ENCODE measurements around the gene RXFP2. TPM values are rescaled to one million over a fixed set of nuclear protein-coding genes. Genes with fewer than 3 reads are reported as not detected.

The RXFP2 gene
- total RNA-seq, 1 donor from 2014 or later: not detected

GRCh38 chr13:31805841-31806240, 66.5 kb downstream of the RXFP2 start:
- no peaks in the 10 kb centered on the region for H4K20me1 ChIP-seq (ENCODE audit: low read depth)
- H3K4me1 ChIP-seq: no peaks in the 10 kb centered on the region
- H3K9ac ChIP-seq: no peak overlapping the region
- H3K27ac ChIP-seq: no peak overlapping the region
- no peaks in the 10 kb centered on the region for H3K36me3 Mint-ChIP-seq
- peaks cover 8% of the 10 kb centered on the region for H3K4me1 Mint-ChIP-seq
- no peaks in the 10 kb centered on the region for H3K9me3 Mint-ChIP-seq
- DNase-seq (ENCODE audit: low spot score): no peak
- H3K79me2 ChIP-seq (ENCODE audit: low read depth): no peaks in the 10 kb centered on the region
- no peak overlapping the region for H3K4me3 ChIP-seq
- H3F3A ChIP-seq (ENCODE audit: low read depth): no peaks in the 10 kb centered on the region
- H3K27me3 ChIP-seq: no peaks in the 10 kb centered on the region
- no peak overlapping the region for H3K4me2 ChIP-seq
- no peak overlapping the region for H2AFZ ChIP-seq (replicated peaks)
- H3K4me3 Mint-ChIP-seq: no peak overlapping the region
- no peaks in the 10 kb centered on the region for H3K9me3 ChIP-seq (ENCODE audit: low read depth)
- no peak overlapping the region for H3K27ac Mint-ChIP-seq
- peaks cover 3% of the 10 kb centered on the region for H3K27me3 Mint-ChIP-seq (ENCODE audit: insufficient read depth, low read depth)
- no peaks in the 10 kb centered on the region for H3K36me3 ChIP-seq
- no peak for TF ChIP-seq EZH2phosphoT487 (IDR thresholded peaks at IDR 0.05)
- no peak for TF ChIP-seq EZH2 (IDR thresholded peaks at IDR 0.05)
- no peak for TF ChIP-seq CTCF (IDR thresholded peaks at IDR 0.05)

- Histone ChIP-seq H4K20me1 (ENCODE audit: low read depth) (no peaks in the 10 kb centered on the region), H2AFZ (replicated peaks) (peak overlapping the region; percentile 37), H3K4me3 (no peak overlapping the region), H3K27me3 (no peaks in the 10 kb centered on the region), H3F3A (ENCODE audit: low read depth) (no peaks in the 10 kb centered on the region), H3K9ac (no peak overlapping the region), H3K36me3 (no peaks in the 10 kb centered on the region), H3K79me2 (ENCODE audit: low read depth) (no peaks in the 10 kb centered on the region), H3K9me3 (ENCODE audit: low read depth) (no peaks in the 10 kb centered on the region), H3K4me2 (no peak overlapping the region), H3K4me1 (no peaks in the 10 kb centered on the region), H3K27ac (no peak overlapping the region)
- Mint-ChIP-seq H3K4me1 (peaks cover 8% of the 10 kb centered on the region), H3K27ac (peak overlapping the region; percentile 11), H3K4me3 (no peak overlapping the region), H3K36me3 (no peaks in the 10 kb centered on the region), H3K9me3 (no peaks in the 10 kb centered on the region), H3K27me3 (ENCODE audit: insufficient read depth, low read depth) (peaks cover 3% of the 10 kb centered on the region)
- no peak for TF ChIP-seq EZH2phosphoT487 (IDR thresholded peaks at IDR 0.05)
- no peak for TF ChIP-seq EZH2 (IDR thresholded peaks at IDR 0.05)
- no peak for TF ChIP-seq CTCF (IDR thresholded peaks at IDR 0.05)
- DNase-seq (ENCODE audit: low spot score): no peak
These were observed 67.8 kb downstream of the RXFP2 start for GRCh38 chr13:31807090-31807541.

GRCh38 chr13:31814536-31814935, 75.2 kb downstream of the RXFP2 start:
- Histone ChIP-seq H3K9me3 (ENCODE audit: low read depth) (peaks cover 10% of the 10 kb centered on the region), H3K27me3 (no peaks in the 10 kb centered on the region), H3K4me3 (no peak overlapping the region), H3K79me2 (ENCODE audit: low read depth) (no peaks in the 10 kb centered on the region), H4K20me1 (ENCODE audit: low read depth) (no peaks in the 10 kb centered on the region), H3K4me2 (no peak overlapping the region), H3K9ac (no peak overlapping the region), H3K27ac (no peak overlapping the region), H3K36me3 (no peaks in the 10 kb centered on the region), H3F3A (ENCODE audit: low read depth) (no peaks in the 10 kb centered on the region), H3K4me1 (no peaks in the 10 kb centered on the region), H2AFZ (replicated peaks) (no peak overlapping the region)
- Mint-ChIP-seq H3K27ac (no peak overlapping the region), H3K9me3 (peaks cover 22% of the 10 kb centered on the region), H3K36me3 (no peaks in the 10 kb centered on the region), H3K27me3 (ENCODE audit: insufficient read depth, low read depth) (no peaks in the 10 kb centered on the region), H3K4me1 (no peaks in the 10 kb centered on the region), H3K4me3 (no peak overlapping the region)
- DNase-seq (ENCODE audit: low spot score): no peak
- TF ChIP-seq CTCF (IDR thresholded peaks at IDR 0.05) (no peak), EZH2 (IDR thresholded peaks at IDR 0.05) (no peak), EZH2phosphoT487 (IDR thresholded peaks at IDR 0.05) (no peak)
